GM20431 (cell line): ENCODE results near the gene MYH11.
"Not testable (repeated sequence)": the region's sequence is repeated elsewhere in the genome, so short reads cannot be mapped to it uniquely, and the experiment has no call there.

ENCODE experiments used
- in situ Hi-C: fragments of 300-500 bp; cut with MseI, MboI; formaldehyde crosslinking; loops from one replicate; pipeline ENCODE4 v1.15.0; 2020; ENCODE audit warnings: low sequenced_read_pairs; ENCODE audit not compliant: unreplicated experiment

The MYH11 gene

GRCh38 chr16:15880434-15881308, 23.8 kb upstream of the MYH11 start:
- in situ Hi-C loops: loop anchor here (25.0 kb wide), 1 partner anchor 132 kb away; no protein-coding TSS in a partner anchor

- in situ Hi-C loops: loop anchor here (25.0 kb wide), 1 partner anchor 133 kb away; no protein-coding TSS in a partner anchor
These were observed 22.5 kb upstream of the MYH11 start for GRCh38 chr16:15879255-15879811.

GRCh38 chr16:15876503-15876902, 19.7 kb upstream of the MYH11 start:
- in situ Hi-C loops: loop anchor here (25.0 kb wide), 1 partner anchor 136 kb away; no protein-coding TSS in a partner anchor

GRCh38 chr16:15874745-15875314, 18.0 kb upstream of the MYH11 start:
- in situ Hi-C loops: loop anchor here (25.0 kb wide), 1 partner anchor 137 kb away; no protein-coding TSS in a partner anchor

- in situ Hi-C loops: no loop called here
These were observed 16.9 kb upstream of the MYH11 start for GRCh38 chr16:15873737-15874136.

GRCh38 chr16:15873301-15873700, 16.5 kb upstream of the MYH11 start:
- in situ Hi-C loops: no loop called here

GRCh38 chr16:15870011-15870410, 13.2 kb upstream of the MYH11 start:
- in situ Hi-C loops: no loop called here

- in situ Hi-C loops: no loop called here
These were observed 9.6 kb upstream of the MYH11 start for GRCh38 chr16:15866451-15866850.

GRCh38 chr16:15865742-15866141, 8.9 kb upstream of the MYH11 start:
- in situ Hi-C loops: no loop called here

GRCh38 chr16:15864939-15865338, 8.1 kb upstream of the MYH11 start:
- in situ Hi-C loops: no loop called here

- in situ Hi-C loops: no loop called here
These were observed 5.2 kb upstream of the MYH11 start for GRCh38 chr16:15861996-15862395.

GRCh38 chr16:15858921-15859668, 2.3 kb upstream of the MYH11 start:
- in situ Hi-C loops: no loop called here

GRCh38 chr16:15857724-15858560, 1.1 kb upstream of the MYH11 start:
- in situ Hi-C loops: no loop called here

- in situ Hi-C loops: no loop called here
These were observed 646 bp downstream of the MYH11 start for GRCh38 chr16:15856182-15856581.

- in situ Hi-C loops: no loop called here
These were observed 1.2 kb downstream of the MYH11 start for GRCh38 chr16:15855704-15856003.

GRCh38 chr16:15854906-15855703, 1.7 kb downstream of the MYH11 start:
- in situ Hi-C loops: no loop called here

GRCh38 chr16:15854061-15854460, 2.8 kb downstream of the MYH11 start:
- in situ Hi-C loops: no loop called here

GRCh38 chr16:15853021-15853420, 3.8 kb downstream of the MYH11 start:
- in situ Hi-C loops: no loop called here

GRCh38 chr16:15850555-15850954, 6.3 kb downstream of the MYH11 start:
- in situ Hi-C loops: not testable (repeated sequence)
